BJ (cell line): ENCODE measurements around the gene BRPF1. TPM values are rescaled to one million over a fixed set of nuclear protein-coding genes. Genes with fewer than 3 reads are reported as not detected.

Source experiments
- CTCF ChIA-PET: fragments of 350-600 bp; formaldehyde crosslinking; extraction: SDS; loops from one replicate; lab custom pipeline; 2021; ENCODE audit warnings: antibody characterized with exemption, inconsistent platforms; lab: Yijun Ruan, JAX
- POLR2A ChIA-PET: fragments of 300-600 bp; sonication (Branson Sonifier 250); formaldehyde crosslinking; extraction: SDS; loops from one replicate; lab custom pipeline; 2021; ENCODE audit warnings: antibody characterized with exemption; lab: Charles Lee
- DNase-seq: peaks from one replicate; pipeline ENCODE4 v3.0.0-alpha.2; 2011; ENCODE audit warnings: low read depth
- H3K27me3 ChIP-seq: 2 replicates; pipeline ENCODE4 v1.6.0; 2011; ENCODE audit warnings: low read length; ENCODE audit not compliant: control insufficient read depth, insufficient read depth
- H3K36me3 ChIP-seq: 2 replicates; pipeline ENCODE4 v1.5.1; 2011; ENCODE audit warnings: low read length; ENCODE audit not compliant: control insufficient read depth, insufficient read depth
- H3K4me3 ChIP-seq: 2 replicates; pipeline ENCODE4 v1.5.1; 2011; ENCODE audit warnings: low read depth, mild to moderate bottlenecking, control low read depth, low read length
- CTCF ChIP-seq: IDR thresholded peaks from 2 replicates; pipeline ENCODE4 v1.5.1; 2011; ENCODE audit warnings: low read depth, mild to moderate bottlenecking, control low read depth, inconsistent platforms, low read length, moderate library complexity; ENCODE audit not compliant: insufficient read depth
- polyA plus RNA-seq: library from polyadenylated mRNA; depleted of rRNA; stranded (reverse); fragments of >200 nt; gene quantifications from 2 replicates; pipeline ENCODE4 v1.2.3, GENCODE V29; 2011

Gene BRPF1
- polyA plus RNA-seq, 1 experiment, result 10.0 TPM

GRCh38 chr3:9701711-9702110 lies 29.8 kb upstream of the BRPF1 start:
- no peak for DNase-seq
- Histone ChIP-seq H3K36me3 (peaks cover 8% of the 10 kb centered on the region), H3K27me3 (peaks cover 3% of the 10 kb centered on the region; the same call in 1 of the 2 replicates), H3K4me3 (no peak overlapping the region)
- POLR2A ChIA-PET, result no interaction called here
- CTCF ChIA-PET, result no interaction called here
- TF ChIP-seq CTCF, result no peak

- no peak for TF ChIP-seq CTCF
- CTCF ChIA-PET, result no interaction called here
- POLR2A ChIA-PET, result no interaction called here
- no peak for DNase-seq
- Histone ChIP-seq H3K27me3 (peaks cover 4% of the 10 kb centered on the region), H3K36me3 (peaks cover 5% of the 10 kb centered on the region), H3K4me3 (no peak overlapping the region)
Observed at GRCh38 chr3:9703240-9703639, 28.3 kb upstream of the BRPF1 start.

- H3K36me3 ChIP-seq, result peaks cover 1% of the 10 kb centered on the region
- no peak for DNase-seq
- no peak for TF ChIP-seq CTCF
- ChIA-PET CTCF (no interaction called here), POLR2A (no interaction called here)
- H3K27me3 ChIP-seq, result peaks cover 4% of the 10 kb centered on the region
- peak within 1 kb of the TSS; percentile 22; the same call in 1 of the 2 replicates for H3K4me3 ChIP-seq
Observed at GRCh38 chr3:9703736-9704346, 27.7 kb upstream of the BRPF1 start, which contains the start of gene CPNE9. CPNE9 (plus strand) TSS chr3:9703833; CDS start chr3:9703997, 164 bp downstream.

- no peak for TF ChIP-seq CTCF
- peak overlapping the region; percentile 22; the same call in 1 of the 2 replicates for H3K4me3 ChIP-seq
- POLR2A ChIA-PET, result no interaction called here
- no peak for DNase-seq
- CTCF ChIA-PET, result no interaction called here
- H3K27me3 ChIP-seq, result peaks cover 4% of the 10 kb centered on the region
- peaks cover 1% of the 10 kb centered on the region for H3K36me3 ChIP-seq
Observed at GRCh38 chr3:9704347-9705322, 26.9 kb upstream of the BRPF1 start.

GRCh38 chr3:9710174-9710739 lies 21.3 kb upstream of the BRPF1 start:
- Histone ChIP-seq H3K27me3 (peaks cover 6% of the 10 kb centered on the region), H3K36me3 (no peaks in the 10 kb centered on the region), H3K4me3 (no peak overlapping the region)
- no peak for TF ChIP-seq CTCF
- DNase-seq, result no peak
- CTCF ChIA-PET, result no interaction called here
- POLR2A ChIA-PET, result interaction anchor here (0.6 kb wide), 1 partner anchor 22 kb away, joined by 3 read pairs; no protein-coding TSS in a partner anchor
